GM04504 (cell line): ENCODE measurements around the gene PHF5A.
"Not testable (repeated sequence)": the region's sequence is repeated elsewhere in the genome, so short reads cannot be mapped to it uniquely, and the experiment has no call there.

Source experiments
- DNase-seq: peaks from one replicate; pipeline ENCODE4 v3.0.0-alpha.2; 2012; ENCODE audit warnings: low read depth

The PHF5A gene

DNA sequence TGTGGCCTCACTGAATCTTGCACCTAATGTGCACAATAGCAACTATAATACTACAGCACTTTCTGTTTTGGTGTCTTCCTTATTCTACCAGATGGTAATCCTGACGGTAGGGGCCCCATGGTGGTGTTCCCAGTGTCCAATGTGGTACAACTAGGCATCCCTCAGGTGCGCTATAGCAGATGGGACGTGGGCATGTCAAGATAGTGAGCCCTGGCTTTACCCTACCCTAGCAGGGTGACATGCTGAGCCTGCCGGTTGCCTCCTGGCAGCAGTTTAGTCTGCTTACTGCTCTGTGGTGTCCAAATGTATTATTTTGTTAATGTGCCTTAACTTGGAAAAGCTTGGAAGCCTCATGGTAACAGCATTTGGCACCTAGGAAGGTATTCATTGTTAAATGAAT is 19.6 kb upstream of the PHF5A start:
- no peak for DNase-seq

DNA sequence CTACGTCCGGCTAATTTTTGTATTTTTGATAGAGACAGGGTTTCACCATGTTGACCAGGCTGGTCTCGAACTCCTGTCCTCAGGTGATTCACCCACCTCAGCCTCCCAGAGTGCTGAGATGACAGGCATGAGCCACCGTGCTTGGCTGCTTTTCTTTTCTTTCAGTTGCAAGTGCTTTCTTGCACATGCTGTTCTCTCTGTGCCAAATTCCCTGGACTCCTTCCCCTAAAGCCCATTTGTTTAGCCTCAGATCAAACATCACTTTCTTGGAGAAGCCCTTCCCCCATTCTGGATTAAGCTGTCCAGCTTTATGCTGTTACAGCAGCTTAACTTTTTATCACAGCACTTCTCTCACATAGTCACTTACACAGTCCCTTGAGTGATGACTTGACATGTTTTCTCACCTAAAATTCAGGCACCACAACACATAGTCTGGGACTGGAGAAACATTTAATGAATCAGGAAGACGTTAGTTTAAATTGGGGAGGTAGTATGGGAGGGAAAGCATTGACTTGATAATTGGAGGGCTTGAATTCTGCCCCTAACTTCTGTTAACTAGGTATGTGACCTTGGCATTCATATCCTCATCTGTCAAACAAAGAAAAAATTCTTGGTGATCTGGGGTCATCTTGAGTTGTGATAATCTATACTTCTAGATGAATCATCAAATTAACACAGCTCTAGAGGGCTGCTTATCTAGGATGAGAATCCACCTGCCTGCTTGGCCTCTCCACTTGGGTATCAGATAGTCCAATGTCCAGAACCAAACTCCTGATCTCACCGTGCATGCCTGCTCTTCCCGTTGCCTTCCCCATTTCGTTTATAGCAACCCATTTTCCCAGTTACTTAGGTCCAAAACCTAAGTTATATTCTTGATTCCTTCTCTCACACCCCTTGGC is 18.8 kb upstream of the PHF5A start:
- DNase-seq, result no peak

DNA sequence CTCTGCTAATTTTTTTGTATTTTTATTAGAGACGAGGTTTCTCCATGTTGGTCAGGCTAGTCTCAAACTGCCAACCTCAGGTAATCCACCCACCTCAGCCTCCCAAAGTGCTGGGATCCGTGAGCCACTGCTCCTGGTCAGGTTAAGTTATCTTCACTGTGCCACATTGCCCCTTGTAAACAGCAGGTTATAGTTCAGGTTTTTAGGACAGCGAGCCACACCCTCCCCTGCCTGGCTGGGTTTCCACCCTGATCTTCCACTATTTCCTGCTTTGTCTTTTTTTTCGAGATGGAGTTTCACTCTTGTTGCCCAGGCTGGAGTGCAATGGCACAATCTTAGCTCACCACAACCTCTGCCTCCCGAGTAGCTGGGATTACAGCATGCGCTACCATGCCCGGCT is 16.5 kb upstream of the PHF5A start:
- DNase-seq, result no peak

DNA sequence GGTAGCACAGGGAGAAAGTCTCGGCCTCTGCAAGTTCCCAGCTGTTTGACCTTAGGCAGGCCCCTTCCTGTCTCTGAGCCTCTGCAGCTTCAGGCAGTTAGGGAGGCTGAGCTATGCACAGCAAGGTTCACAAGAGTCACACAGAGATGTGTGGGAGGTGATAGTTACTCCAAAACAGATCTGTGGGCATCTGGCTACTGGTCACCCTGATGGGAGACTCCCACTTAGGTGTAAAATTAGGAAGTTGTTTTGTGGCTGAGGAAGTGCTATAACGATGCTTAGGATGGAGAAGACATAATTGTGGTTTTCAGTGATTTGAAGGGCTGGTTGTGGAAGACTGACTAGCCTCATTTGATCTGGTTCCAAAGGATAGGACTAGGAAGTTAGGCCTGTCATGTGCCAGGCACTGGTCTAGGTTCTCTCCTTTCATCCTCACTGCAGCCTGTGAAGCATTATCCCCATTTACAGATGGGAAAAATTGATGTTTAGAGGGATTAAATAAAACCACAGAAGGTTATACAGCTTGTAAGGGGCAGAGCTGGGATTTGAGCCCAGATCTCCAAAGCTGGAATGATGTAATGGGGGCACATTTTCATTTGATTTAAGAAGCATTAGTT is 13.9 kb upstream of the PHF5A start:
- peak; percentile 28 for DNase-seq

DNA sequence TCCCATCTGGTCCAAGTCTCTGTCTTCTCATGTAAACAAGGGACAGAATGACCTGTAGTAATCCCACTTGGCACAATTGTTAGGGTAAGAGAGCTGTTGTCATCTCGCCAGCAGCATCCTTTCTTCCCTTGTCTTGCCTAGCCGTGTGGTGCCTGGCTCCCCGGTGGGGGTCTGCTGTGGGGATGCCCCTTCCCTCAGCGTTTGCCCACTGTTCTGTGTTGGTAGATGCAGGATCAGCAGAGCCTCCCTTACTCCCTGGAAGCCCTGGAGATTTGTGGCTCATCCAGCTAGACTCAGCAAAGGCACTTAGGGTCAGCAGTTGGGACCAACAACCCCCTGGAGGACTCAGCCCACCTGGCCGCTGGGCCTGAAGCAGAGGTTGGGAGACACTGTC is 13.4 kb upstream of the PHF5A start:
- no peak for DNase-seq

DNA sequence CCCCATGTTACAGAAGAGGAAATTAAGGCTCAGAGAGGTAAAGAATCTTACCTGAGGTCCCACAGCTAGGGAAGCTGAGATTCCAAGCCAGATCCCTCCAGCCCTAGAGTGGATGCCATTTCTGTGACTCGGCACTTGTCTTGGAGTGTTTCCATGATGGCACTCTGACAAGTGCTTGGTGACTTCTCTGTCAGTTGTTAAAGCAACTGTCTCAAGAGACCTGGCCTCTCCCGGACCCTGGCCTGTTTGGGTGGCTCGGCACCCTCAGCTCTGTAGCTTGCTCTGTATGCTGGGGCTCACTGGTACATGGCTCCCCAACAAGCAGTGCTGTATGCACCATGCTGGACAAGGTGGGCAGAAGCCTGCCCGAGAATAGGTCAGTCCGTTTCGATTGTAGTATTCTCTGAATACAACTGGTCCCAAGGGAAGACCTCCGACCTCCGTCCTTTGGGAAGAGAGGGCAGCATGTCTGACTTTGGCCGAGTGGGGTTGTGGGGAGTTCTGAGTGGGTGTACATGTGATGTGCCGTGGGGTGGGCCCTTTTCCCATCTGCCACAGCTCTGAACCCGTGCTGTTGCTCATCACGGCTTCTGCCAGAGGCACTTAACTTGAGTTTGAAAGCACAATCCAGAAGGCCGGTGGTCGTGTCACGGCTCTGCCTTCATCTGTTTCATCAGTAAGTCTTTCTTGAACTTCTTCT is 12.8 kb upstream of the PHF5A start:
- peak; percentile 46 for DNase-seq

DNA sequence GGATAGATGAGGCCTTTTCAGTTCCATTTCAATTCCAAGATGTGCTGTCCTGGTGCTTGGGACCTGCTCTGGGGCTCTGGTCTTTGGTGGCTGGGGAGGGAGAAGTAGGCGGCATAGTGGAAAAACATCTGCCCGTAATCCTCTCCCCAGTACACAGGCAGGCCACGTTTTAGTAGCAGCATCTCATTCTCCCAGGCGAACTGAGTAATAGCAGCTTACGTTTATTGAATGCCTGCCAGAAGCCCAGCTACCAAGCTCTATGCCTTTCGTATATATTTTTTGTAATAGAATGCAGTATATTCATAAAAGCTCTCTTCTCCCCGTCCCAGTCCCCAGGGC is 11.9 kb upstream of the PHF5A start:
- no peak for DNase-seq

DNA sequence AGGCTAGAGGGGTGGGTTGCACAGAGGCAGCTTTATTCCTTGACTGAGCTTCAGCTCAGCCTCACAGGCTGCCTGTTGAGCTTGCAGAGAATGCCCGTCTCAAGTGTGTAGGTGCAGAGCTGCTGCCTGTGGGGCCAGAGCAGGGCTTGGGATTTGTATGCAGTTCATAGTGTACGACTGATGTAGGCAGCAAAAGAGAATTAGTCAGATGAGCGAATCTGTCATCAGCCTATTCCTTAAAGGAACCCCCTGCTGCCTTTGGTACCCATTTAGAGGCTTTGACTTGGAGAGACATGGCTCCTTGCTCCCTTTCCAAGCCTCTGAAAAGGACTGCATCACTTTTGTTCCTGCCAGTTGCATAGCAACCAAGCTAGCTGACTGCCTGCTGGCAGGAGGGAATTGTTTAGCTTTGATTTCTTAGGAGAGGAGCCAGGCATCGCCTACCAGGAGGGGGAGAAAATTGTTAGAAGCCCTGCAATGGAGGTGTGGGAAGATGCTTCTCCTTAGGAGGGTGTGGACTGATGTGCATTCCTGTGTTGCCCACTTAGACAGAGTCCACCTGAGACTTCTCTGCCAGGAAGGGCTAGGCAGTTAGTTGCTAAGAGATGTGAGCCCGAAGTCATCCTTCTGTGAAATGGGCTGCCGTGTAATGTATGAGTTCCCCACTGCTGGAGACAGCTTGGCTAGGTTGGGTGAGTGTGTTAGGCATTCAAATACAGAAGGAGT is 11.3 kb upstream of the PHF5A start:
- no peak for DNase-seq

DNA sequence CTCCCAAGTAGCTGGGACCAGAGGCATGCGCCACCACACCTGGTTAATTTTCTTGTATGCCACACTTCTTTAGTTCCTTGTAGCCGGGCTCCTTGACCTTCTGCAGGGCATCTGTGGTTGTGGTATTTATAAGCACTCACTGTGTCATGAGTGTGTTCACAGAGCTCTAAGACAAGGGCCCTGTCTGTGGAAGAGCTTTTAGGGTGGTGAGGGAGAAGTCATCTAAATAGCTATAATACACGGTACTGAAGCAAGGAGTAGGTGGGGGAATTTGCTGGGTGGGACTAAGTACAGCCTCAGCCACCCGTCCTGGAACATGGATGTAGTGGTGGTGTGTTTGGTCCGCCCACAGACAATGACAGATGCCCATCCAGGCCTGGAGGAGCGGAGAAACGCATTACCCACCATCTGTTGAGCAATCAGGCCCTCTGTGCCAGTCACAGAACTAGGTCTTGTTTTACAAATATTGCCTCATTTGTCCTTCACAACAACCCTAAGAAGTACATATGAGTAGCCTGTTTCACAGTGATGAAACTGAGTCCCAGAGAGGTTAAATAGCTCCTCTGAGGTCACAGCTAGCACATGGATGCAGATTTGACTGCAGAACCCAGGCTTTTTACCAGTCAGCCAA is 10.5 kb upstream of the PHF5A start:
- no peak for DNase-seq

DNA sequence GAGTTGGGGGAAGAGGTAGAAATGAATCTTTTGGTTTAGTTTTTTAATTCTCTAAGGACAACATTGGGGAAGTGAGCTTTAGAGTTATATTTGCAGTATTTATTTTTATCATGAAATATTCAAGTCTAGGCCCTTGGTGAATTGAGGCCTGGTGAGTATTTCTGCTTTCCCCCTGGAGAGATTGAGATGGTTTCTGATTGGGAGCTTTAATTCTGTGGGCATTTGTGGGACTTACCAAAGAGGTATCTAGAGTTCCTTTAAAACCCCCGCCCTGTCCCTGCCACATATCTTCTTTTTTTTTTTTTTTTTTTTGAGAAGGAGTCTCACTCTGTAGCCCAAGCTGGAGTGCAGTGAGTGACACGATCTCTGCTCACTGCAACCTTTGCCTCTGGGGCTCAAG is 10.0 kb upstream of the PHF5A start:
- no peak for DNase-seq

DNA sequence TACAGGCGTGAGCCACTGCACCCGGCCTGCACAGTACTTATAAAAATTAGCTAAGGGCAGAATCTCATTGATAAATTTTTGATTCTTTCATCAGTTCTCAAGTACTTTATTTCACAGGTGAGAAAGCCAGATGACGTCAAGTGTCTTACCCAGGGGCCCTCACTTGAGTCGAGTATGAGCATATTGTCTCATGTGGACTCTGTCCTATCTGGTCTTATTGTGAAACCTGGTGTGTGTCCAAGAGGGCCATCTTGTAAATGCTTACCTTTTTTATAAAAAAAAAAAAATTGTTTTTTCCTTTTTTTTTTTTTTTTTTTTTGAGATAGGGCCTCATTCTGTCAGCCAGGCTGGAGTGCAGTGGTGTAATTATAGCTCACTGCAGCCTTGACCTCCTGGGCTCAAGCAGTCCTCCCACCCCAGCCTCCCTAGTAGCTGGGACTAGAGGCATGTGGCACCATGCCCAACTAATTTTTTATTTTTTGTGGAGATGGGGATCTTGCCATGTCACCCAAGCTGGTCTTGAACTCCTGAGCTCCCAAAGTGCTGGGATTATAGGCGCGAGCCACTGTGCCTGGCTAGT is 6.5 kb upstream of the PHF5A start:
- no peak for DNase-seq

DNA sequence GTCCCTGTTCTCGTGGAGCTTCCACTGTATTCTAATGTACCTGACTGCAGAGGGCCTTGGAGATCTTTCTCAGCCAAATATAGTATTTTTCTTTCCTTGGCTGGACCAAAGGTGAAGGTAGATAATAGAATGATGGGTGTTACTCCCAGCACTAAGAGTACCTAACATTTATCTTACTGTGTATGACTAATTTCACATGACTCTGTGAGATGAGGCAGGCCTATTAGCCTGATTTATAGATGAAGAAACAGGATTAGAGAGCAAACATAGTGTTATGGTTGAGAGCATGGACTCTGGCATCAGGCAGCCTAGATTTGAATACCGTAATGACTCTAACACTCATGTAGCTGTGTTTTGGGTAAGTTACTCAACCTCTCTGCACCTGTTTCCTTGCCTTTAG is 3.1 kb upstream of the PHF5A start:
- no peak for DNase-seq

DNA sequence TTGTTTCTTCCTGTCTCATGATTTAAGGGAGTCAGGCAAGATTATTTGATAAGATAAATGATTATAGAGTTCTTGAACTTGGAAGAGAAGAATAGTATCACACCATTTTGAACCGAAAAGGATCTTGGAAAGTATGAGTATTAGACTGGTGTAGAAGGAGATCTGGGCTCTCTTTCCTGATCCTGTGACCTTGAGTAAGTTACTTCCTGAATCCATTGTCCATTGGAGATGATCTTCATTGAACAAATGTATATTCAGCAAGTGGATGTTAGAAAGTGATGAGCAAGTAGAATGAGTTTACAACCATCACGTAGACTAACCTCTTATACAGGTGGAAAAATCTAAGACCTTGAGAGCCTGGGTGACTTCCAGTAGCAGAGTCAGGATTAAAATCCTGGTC is 2.4 kb upstream of the PHF5A start:
- no peak for DNase-seq

DNA sequence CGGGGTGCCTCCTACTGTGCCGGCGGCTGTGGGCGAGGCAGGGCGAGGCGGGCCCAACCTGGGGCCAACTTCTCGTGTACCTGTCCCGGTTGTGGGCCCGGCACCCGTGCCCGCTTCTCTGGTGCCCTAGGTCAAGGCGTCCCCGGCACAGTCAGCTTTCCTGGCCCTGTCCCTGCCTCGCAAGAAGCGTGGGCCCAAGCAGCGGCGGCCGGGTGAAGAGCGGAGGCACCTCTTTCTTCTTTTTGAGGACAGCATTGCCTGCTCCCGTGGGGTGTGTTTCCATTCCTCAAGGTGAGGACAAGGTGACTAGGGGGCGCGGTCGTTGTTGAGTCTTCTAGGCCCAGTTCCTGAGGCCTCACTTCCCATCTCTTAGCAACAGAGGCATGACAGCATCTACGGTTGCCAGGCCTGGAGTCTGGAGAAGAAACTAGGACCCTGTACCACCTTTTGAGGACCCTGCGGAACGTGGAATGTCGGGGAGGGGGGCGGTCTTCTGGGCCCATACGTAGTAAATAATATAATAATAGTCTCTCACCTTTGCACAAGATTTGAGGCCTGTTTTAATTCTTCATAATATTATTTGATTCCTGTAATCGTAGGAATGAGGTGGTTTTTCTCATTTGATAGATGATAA is 843 bp upstream of the PHF5A start:
- no peak for DNase-seq

DNA sequence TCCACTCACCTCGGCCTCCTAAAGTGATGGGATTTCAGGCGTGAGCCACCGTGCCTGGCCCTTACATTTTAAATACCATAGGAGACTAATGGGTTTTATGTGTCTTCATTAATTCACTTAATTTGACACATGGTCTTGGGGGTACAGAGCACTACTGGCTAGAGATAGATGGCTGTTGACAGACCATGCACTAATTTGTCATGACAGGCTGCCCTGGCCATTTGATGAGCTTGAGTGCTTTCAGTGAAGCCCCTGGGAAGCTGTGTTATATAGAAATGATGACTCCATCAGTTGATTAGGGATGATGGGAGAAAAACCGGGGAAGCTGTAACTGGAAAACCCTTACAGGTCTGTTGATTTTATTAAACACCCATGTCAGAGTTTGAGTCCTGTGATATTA is 6.6 kb downstream of the PHF5A start:
- DNase-seq, result no peak

DNA sequence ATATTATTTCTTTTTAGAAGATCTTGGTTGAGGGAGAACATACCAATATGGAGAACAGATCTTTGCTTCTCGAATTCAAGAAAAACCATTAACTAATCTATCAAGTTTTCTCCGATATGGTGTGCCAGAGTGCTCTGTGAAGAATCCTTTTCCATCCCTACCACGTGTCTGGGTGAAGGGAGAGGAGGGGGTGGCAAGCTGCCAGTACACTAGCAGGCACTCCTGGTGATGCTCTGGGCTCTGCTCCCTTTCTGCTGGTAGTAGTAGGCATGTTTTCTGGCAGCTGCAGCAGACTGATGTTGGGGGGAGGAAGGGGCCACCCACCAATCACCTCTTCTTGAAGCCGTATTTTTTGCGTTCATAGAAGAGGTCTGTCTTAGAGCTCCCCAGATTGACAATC is 8.4 kb downstream of the PHF5A start:
- not testable (repeated sequence) for DNase-seq

DNA sequence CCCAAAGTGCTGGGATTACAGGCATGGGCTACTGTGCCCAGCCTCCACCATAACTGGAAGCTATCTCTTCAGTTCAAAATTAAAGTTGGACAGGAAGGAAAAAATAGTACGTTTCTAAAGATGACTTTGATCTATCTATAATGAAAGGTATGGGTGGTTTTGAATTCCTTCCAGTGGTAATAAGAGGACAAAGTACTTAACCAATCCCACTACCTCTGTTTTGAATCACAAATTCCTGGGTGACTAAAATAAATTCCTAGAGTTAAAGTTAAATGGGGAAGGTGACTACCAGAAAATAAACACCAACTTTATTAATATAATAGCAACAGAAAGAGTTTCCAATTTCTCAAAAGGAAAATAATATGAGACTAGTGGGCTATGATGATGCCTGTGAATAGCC is 9.1 kb downstream of the PHF5A start:
- no peak for DNase-seq

DNA sequence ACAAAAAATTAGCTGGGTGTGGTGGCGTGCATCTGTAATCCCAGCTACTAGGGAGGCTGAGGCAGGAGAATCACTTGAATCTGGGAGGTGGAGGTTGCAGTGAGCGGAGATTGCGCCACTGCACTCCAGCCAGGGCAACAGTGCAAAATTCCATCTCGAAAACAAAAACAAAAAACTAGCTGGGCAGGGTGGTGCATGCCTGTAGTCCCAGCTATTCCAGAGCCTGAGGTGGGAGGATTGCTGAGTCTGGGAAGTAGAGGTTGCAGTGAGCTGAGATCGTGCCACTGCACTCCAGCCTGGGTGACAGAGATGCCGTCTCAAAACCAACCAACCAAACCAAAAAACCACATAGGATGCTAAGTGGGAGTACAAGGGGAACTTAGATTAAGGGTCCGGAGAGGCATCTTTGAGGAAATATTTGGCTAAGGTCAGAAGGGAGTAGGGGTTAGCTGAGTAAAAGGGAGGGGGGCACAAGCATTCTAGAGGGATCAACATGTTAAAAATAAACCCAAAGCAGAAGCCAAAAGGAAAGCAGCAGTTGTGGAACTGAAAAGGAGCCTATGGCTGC is 10.2 kb downstream of the PHF5A start:
- no peak for DNase-seq

DNA sequence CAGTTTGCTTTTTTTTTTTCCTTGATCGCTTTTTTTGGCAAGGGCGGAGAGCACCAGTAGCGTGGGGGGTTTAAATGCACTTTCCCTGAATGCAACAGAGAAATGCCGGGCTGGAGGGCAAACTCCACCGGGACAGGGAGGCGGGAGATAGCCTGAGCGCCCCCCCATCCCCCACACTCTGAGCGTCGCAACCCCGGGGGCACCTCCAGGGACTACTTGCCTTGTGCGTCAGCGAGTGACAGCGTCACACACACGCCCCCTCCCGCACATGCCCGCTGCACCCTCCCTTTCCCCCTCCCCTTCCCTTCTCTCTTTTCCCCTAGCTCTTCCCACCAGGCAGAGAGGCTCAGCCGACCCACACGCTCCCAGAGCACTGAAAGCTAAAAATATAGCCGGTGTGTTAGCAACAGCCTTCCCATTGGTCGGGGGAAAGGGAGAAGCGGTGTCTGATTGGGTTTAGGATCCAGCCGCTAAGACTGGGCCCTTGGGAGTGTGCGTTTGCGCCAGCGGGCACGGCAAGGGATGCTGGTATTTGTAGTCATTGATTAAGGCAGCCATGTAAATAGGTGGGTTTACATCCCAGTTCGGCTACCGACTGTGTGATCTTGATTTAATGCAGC is 20.2 kb downstream of the PHF5A start:
- peak; percentile 99 for DNase-seq

DNA sequence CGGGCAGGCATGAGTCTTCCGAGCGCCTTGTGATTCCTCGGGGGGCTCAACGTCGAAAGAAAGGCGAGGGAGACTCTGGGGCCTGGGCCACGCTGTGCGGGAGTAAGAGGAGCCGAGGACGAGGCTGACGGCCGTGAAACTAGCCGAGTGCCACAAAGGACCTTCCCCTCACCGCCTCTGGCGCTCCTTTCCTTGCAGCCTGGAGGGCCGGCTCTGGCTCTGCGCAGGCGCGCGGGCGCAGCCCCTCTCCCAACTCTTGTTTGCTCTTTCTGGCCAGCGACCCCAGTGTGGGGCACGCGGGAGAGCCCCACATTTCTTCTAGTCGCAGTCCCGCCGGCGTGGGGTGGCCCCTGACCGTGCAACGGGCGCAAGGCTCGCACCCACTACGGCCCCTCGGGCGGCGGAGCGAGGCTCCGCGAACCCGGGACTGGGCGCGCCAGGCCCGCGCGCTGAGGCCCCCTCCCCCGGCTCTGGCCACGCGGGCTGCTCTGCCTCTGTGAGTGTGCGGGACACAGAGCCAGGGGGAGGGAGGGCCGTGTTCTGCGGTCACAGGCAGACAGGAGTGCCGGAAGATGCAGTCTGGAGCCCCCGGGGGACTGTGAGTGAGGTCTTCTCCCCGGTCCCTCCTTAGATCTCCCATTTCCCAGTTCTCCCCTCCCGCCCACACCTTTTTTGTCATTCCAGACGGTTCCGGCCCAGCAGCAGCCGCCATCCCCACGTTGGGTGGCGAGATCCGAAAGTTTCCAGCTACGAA is 20.9 kb downstream of the PHF5A start:
- DNase-seq, result no peak
